ENCODE measurements around the gene C10orf120. TPM values are rescaled to one million over a fixed set of nuclear protein-coding genes. Genes with fewer than 3 reads are reported as not detected.

The C10orf120 gene
- total RNA-seq, 1 donor from 2014 or later, result not detected

- no peak overlapping the region for H3K4me3 ChIP-seq (ENCODE audit: low read depth, low read length)
- TF ChIP-seq, protein P1, sequence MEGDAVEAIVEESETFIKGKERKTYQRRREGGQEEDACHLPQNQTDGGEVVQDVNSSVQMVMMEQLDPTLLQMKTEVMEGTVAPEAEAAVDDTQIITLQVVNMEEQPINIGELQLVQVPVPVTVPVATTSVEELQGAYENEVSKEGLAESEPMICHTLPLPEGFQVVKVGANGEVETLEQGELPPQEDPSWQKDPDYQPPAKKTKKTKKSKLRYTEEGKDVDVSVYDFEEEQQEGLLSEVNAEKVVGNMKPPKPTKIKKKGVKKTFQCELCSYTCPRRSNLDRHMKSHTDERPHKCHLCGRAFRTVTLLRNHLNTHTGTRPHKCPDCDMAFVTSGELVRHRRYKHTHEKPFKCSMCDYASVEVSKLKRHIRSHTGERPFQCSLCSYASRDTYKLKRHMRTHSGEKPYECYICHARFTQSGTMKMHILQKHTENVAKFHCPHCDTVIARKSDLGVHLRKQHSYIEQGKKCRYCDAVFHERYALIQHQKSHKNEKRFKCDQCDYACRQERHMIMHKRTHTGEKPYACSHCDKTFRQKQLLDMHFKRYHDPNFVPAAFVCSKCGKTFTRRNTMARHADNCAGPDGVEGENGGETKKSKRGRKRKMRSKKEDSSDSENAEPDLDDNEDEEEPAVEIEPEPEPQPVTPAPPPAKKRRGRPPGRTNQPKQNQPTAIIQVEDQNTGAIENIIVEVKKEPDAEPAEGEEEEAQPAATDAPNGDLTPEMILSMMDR (conservative IDR thresholded peaks at IDR 0.05; ENCODE audit: low read depth, low read length), result no peak
- DNase-seq (ENCODE audit: low read depth), result no peak
These were observed 34.3 kb downstream of the C10orf120 start for GRCh38 chr10:122665329-122665860.

DNA sequence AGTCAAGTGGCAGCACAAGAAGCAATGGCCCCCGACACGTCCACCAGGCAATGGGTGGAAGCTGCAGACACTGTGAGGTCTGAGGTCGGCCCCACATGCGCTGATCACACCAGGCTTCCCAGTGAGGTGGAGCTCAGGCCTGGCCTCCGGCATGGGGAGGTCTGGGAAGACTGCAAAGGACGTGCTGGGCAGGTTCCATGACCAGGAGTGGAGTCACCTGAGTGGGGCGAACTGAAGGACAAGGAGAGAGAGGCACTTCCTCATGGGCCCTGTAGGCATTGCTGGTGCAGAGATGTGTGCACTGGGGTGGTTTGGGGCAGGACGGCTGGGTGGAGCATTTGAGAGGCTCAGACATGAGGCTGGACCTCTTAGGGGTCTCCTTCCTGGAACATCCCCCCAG lies 35.1 kb downstream of the C10orf120 start:
- DNase-seq (ENCODE audit: low read depth), result no peak
- TF ChIP-seq, protein P1 (conservative IDR thresholded peaks at IDR 0.05; ENCODE audit: low read depth, low read length), result no peak
- H3K4me3 ChIP-seq (ENCODE audit: low read depth, low read length), result no peak overlapping the region

GRCh38 chr10:122663516-122664130 lies 36.0 kb downstream of the C10orf120 start:
- no peak for DNase-seq (ENCODE audit: low read depth)
- H3K4me3 ChIP-seq (ENCODE audit: low read depth, low read length), result no peak overlapping the region
- TF ChIP-seq, protein P1 (conservative IDR thresholded peaks at IDR 0.05; ENCODE audit: low read depth, low read length), result no peak

- TF ChIP-seq, protein P1 (conservative IDR thresholded peaks at IDR 0.05; ENCODE audit: low read depth, low read length), result no peak
- DNase-seq (ENCODE audit: low read depth), result no peak
- H3K4me3 ChIP-seq (ENCODE audit: low read depth, low read length), result no peak overlapping the region
These were observed 37.4 kb downstream of the C10orf120 start for GRCh38 chr10:122662231-122662630.

GRCh38 chr10:122660696-122661095 lies 39.0 kb downstream of the C10orf120 start:
- no peak overlapping the region for H3K4me3 ChIP-seq (ENCODE audit: low read depth, low read length)
- DNase-seq (ENCODE audit: low read depth), result no peak

GRCh38 chr10:122659651-122660050 lies 40.0 kb downstream of the C10orf120 start:
- no peak for DNase-seq (ENCODE audit: low read depth)
- TF ChIP-seq, protein P1 (conservative IDR thresholded peaks at IDR 0.05; ENCODE audit: low read depth, low read length), result no peak
- no peak overlapping the region for H3K4me3 ChIP-seq (ENCODE audit: low read depth, low read length)

More at GRCh38 chr10:122660696-122661095, 39.0 kb downstream of the C10orf120 start:
- TF ChIP-seq, protein P1 (conservative IDR thresholded peaks at IDR 0.05; ENCODE audit: low read depth, low read length), result no peak

GRCh38 chr10:122659126-122659525 lies 40.5 kb downstream of the C10orf120 start:
- no peak for DNase-seq (ENCODE audit: low read depth)
- H3K4me3 ChIP-seq (ENCODE audit: low read depth, low read length), result no peak overlapping the region
- TF ChIP-seq, protein P1 (conservative IDR thresholded peaks at IDR 0.05; ENCODE audit: low read depth, low read length), result no peak
